Endothelial cell of umbilical vein (primary cell): ENCODE results near the gene TMEM131. TPM values are rescaled to one million over a fixed set of nuclear protein-coding genes. Genes with fewer than 3 reads are reported as not detected.

ENCODE experiments used
- BruUV-seq: library from RNA; stranded (reverse); fragments of 400-500 nt; replicated peaks from 2 replicates; lab custom pipeline; 2021; lab: Mats Ljungman, UMichigan
- CTCF ChIA-PET: fragments of 300-600, 350-600 bp; sonication (Branson Sonifier 250); formaldehyde crosslinking; loops from one replicate; lab custom pipeline; 2021; ENCODE audit warnings: antibody characterized with exemption, inconsistent platforms; lab: Charles Lee
- POLR2A ChIA-PET: fragments of 300-600, 350-600 bp; sonication (Branson Sonifier 250); formaldehyde crosslinking; loops from one replicate; lab custom pipeline; 2021; ENCODE audit warnings: antibody characterized with exemption, inconsistent platforms; lab: Charles Lee
- DNase-seq: peaks from one replicate; pipeline ENCODE4 v3.0.0-alpha.2; 2011; ENCODE audit warnings: low read depth, low spot score
- FAIRE-seq: peaks from 2 replicates; lab custom pipeline; 2011; peaks lifted over from hg19 to GRCh38; lab: Jason Lieb, UNC
- H2AFZ ChIP-seq: 2 replicates; pipeline ENCODE4 v1.6.0; 2012; ENCODE audit warnings: low read depth, low read length, control low read depth, inconsistent platforms
- H3K27ac ChIP-seq: 2 replicates; pipeline ENCODE4 v1.5.1; 2011; ENCODE audit warnings: low read depth, mild to moderate bottlenecking, control low read depth, low read length, moderate library complexity; ENCODE audit not compliant: insufficient read depth
- H3K27me3 ChIP-seq, 2 experiments: 2 replicates each; pipeline versions ENCODE4 v1.6.0 to v1.6.1; 2011; ENCODE audit warnings: low read length in 2 of 2, mixed read lengths in 1 of 2; ENCODE audit not compliant: control insufficient read depth in 2 of 2, insufficient read depth in 2 of 2
- H3K36me3 ChIP-seq, 2 experiments: 2 replicates in 1 of 2; 3 replicates in 1 of 2; pipeline ENCODE4 v1.5.1; 2011; ENCODE audit warnings: low read length in 2 of 2, mild to moderate bottlenecking in 1 of 2, moderate library complexity in 1 of 2; ENCODE audit not compliant: control insufficient read depth in 2 of 2, insufficient read depth in 2 of 2; ENCODE audit errors: extremely low read depth in 1 of 2
- H3K4me1 ChIP-seq: 3 replicates; pipeline ENCODE4 v1.5.1; 2011; ENCODE audit warnings: mild to moderate bottlenecking, low read length; ENCODE audit not compliant: control insufficient read depth, insufficient read depth; ENCODE audit errors: extremely low read depth
- H3K4me2 ChIP-seq: 2 replicates; pipeline ENCODE4 v1.6.1; 2011; ENCODE audit warnings: low read length, control low read depth, mixed read lengths; ENCODE audit not compliant: insufficient read depth
- H3K4me3 ChIP-seq, 3 experiments: fragments of 200-600 bp in 1 of 3; sonication (generic), shearing (Covaris generic) in 1 of 3; replicated peaks in 1 of 3; 2 replicates each; pipeline ENCODE4 v1.5.1; 2011 to 2016; ENCODE audit warnings: control low read depth in 3 of 3, low read length in 3 of 3, mild to moderate bottlenecking in 2 of 3, inconsistent platforms in 1 of 3, low read depth in 1 of 3, moderate library complexity in 1 of 3; ENCODE audit not compliant: insufficient read depth in 1 of 3
- H3K79me2 ChIP-seq: 2 replicates; pipeline ENCODE4 v1.6.0; 2012; ENCODE audit warnings: low read length, inconsistent platforms; ENCODE audit not compliant: control insufficient read depth, insufficient read depth
- H3K9ac ChIP-seq: replicated peaks from 2 replicates; pipeline ENCODE3; 2011; ENCODE audit warnings: low read length, control low read depth; ENCODE audit not compliant: insufficient read depth; ENCODE audit errors: extremely low read depth
- H3K9me1 ChIP-seq: replicated peaks from 3 replicates; pipeline ENCODE4 v1.6.0; 2011; ENCODE audit warnings: mild to moderate bottlenecking, low read length; ENCODE audit not compliant: control insufficient read depth, insufficient read depth; ENCODE audit errors: extremely low read depth
- H3K9me3 ChIP-seq: replicated peaks from 2 replicates; pipeline ENCODE4 v1.5.1; 2012; ENCODE audit warnings: low read length, inconsistent platforms; ENCODE audit not compliant: control insufficient read depth, insufficient read depth
- H4K20me1 ChIP-seq: replicated peaks from 2 replicates; pipeline ENCODE3; 2011; ENCODE audit warnings: mild to moderate bottlenecking, low read length; ENCODE audit not compliant: control insufficient read depth, insufficient read depth; ENCODE audit errors: extremely low read depth
- CTCF ChIP-seq, 2 donors: IDR thresholded peaks; 1 replicate in 1 of 2; 2 replicates in 1 of 2; pipeline ENCODE4 v1.5.1; 2011; ENCODE audit warnings: low read length in 2 of 2, mild to moderate bottlenecking in 2 of 2, moderate library complexity in 2 of 2, control low read depth in 1 of 2, inconsistent platforms in 1 of 2, low read depth in 1 of 2; ENCODE audit not compliant: insufficient read depth in 1 of 2; ENCODE audit errors: extremely low read depth in 1 of 2
- EZH2 ChIP-seq: IDR thresholded peaks from 2 replicates; pipeline ENCODE4 v1.6.1; 2012; ENCODE audit warnings: borderline replicate concordance, low read depth, mild to moderate bottlenecking, moderate library complexity, low read length, inconsistent platforms; ENCODE audit not compliant: severe bottlenecking
- FOS ChIP-seq: IDR thresholded peaks from 2 replicates; pipeline ENCODE4 v1.6.1; 2011; ENCODE audit warnings: mild to moderate bottlenecking, low read length, moderate library complexity, borderline replicate concordance; ENCODE audit not compliant: insufficient read depth
- GATA2 ChIP-seq: IDR thresholded peaks from 2 replicates; pipeline ENCODE4 v1.7.0; 2011; ENCODE audit warnings: low read depth, mild to moderate bottlenecking, moderate library complexity, mixed read lengths, low read length; ENCODE audit not compliant: insufficient read length, insufficient read depth
- JUN ChIP-seq: IDR thresholded peaks from 2 replicates; pipeline ENCODE4 v1.6.1; 2011; ENCODE audit warnings: borderline replicate concordance, low read depth; ENCODE audit not compliant: insufficient read length, insufficient read depth
- MAX ChIP-seq: IDR thresholded peaks from 2 replicates; pipeline ENCODE4 v1.6.1; 2011; ENCODE audit not compliant: insufficient read depth, insufficient read length
- MYC ChIP-seq: IDR thresholded peaks from one replicate; pipeline ENCODE4 v1.6.1; 2011; ENCODE audit warnings: mild to moderate bottlenecking, low read depth, low read length
- POLR2A ChIP-seq: IDR thresholded peaks from 2 replicates; pipeline ENCODE4 v1.6.1; 2012; ENCODE audit warnings: low read depth, mild to moderate bottlenecking, control low read depth, low read length
- POLR2AphosphoS5 ChIP-seq: IDR thresholded peaks from 2 replicates; pipeline ENCODE4 v1.6.1; 2012; ENCODE audit warnings: low read depth, mild to moderate bottlenecking, control low read depth, low read length, moderate library complexity; ENCODE audit not compliant: insufficient read depth
- dilution Hi-C: fragments of 300-500 bp; cut with MboI; formaldehyde crosslinking; loops from one replicate; pipeline ENCODE4 v1.15.0; 2019; ENCODE audit warnings: low sequenced_read_pairs; ENCODE audit not compliant: extremely low pct_ligation_motif_present
- intact Hi-C: fragments of 100-400 bp; cut with micrococcal nuclease; formaldehyde crosslinking; loops from one replicate; pipeline ENCODE4 v1.10.0; 2022
- polyA plus RNA-seq, 4 experiments: library from polyadenylated mRNA; depleted of rRNA in 3 of 4; stranded (reverse) in 3 of 4; unstranded in 1 of 4; fragments of >200 nt; gene quantifications; 2 replicates each; pipeline versions ENCODE4 v1.2.1 to v1.2.3, GENCODE V29; 2011 to 2012; ENCODE audit warnings: missing spikeins in 1 of 4
- total RNA-seq: library from RNA; stranded (reverse); gene quantifications from 2 replicates; pipeline ENCODE4 v1.2.3, GENCODE V29; 2021

Gene TMEM131
- total and polyA plus RNA-seq, 2 donors (not counting 3 experiments of a cell fraction or from before 2014, with no cell fraction given), result 12.2 to 28.6 TPM

DNA sequence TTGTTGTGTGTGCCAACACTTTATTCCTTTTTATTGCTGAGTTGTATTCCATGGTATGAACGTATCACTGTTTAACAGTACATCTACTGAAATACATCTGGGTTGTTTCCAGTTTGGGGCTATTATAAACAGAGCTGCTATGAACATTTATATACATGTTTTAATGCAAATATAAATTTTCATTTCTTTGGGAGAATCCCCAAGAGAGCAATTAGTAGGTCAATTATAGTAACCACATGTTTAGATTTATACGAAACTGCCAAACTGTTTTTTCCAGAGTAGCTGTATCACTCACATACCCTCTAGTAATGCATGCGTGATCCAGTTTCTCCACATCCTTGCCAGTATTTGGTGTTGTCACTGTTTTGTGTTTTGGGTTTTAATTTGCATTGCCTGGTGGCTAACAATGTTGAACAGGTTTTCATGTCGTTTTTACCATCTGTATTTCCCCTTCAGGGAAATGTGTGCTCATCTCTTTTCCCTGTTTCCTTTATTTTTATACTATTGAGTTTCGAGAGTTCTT, 81.0 kb downstream of the TMEM131 start:
- TF ChIP-seq CTCF (IDR thresholded peaks at IDR 0.05; ENCODE audit: extremely low read depth in 1 of 2, insufficient read depth in 1 of 2, low read depth in 1 of 2, low read length in 2 of 2), result no peak
- TF ChIP-seq EZH2, result no peak
- TF ChIP-seq MYC, result no peak
- TF ChIP-seq MAX, result no peak
- no peak for TF ChIP-seq JUN
- no peak for TF ChIP-seq POLR2AphosphoS5
- TF ChIP-seq POLR2A, result no peak
- TF ChIP-seq GATA2, result no peak
- no peak for TF ChIP-seq FOS
- no peak for DNase-seq

More for the DNA sequence above, 81.0 kb downstream of the TMEM131 start:
- Histone ChIP-seq H3K79me2 (peaks cover 5% of the 10 kb centered on the region), H2AFZ (no peak overlapping the region), H3K27me3 (no peaks in the 10 kb centered on the region), H3K4me3 (no peak overlapping the region), H3K4me1 (no peaks in the 10 kb centered on the region), H3K36me3 (no peaks in the 10 kb centered on the region), H3K4me2 (no peak overlapping the region), H3K9me3 (no peaks in the 10 kb centered on the region), H4K20me1 (peaks cover 2% of the 10 kb centered on the region), H3K9me1 (no peaks in the 10 kb centered on the region), H3K27ac (no peak overlapping the region), H3K9ac (no peak overlapping the region)
- ChIA-PET POLR2A (no interaction called here), CTCF (no interaction called here)
- FAIRE-seq, result no peak
- BruUV-seq, result no TSS peak
- intact Hi-C loops, result no loop called here
- dilution Hi-C loops, result no loop called here
